Vagina (tissue), 2 donors: ENCODE measurements around the gene WWOX. TPM values are rescaled to one million over a fixed set of nuclear protein-coding genes. Genes with fewer than 3 reads are reported as not detected.
A peak's percentile ranks its signal among the peaks of the same experiment; 100 is the strongest.

Experiments
- DNase-seq, 2 donors: peaks; one replicate each; pipeline ENCODE4 v3.0.0-alpha.2; 2017; ENCODE audit errors: extremely low spot score in 2 of 2
- H3K27ac ChIP-seq: fragments of 200-600 bp; sonication (generic); one replicate; pipeline ENCODE4 v1.5.1; 2019
- H3K27me3 ChIP-seq: fragments of 200-600 bp; sonication (generic); one replicate; pipeline ENCODE4 v1.5.1; 2019
- H3K36me3 ChIP-seq, 2 donors: fragments of 200-600 bp; sonication (generic); one replicate each; pipeline ENCODE4 v1.5.1; 2017 to 2019
- H3K4me1 ChIP-seq: fragments of 200-600 bp; sonication (generic); one replicate; pipeline ENCODE4 v1.5.1; 2019
- H3K4me3 ChIP-seq, 2 donors: fragments of 200-600 bp; sonication (generic); 1 replicate in 1 of 2; 2 replicates in 1 of 2; pipeline ENCODE4 v1.5.1; 2016 to 2019
- H3K9me3 ChIP-seq: fragments of 200-600 bp; sonication (generic); one replicate; pipeline ENCODE4 v1.5.1; 2019
- CTCF ChIP-seq, 3 experiments: fragments of 450-650 bp in 2 of 3; fragments of 200-600 bp in 1 of 3; sonication (generic) in 1 of 3; IDR thresholded peaks; one replicate each; pipeline ENCODE4 v1.5.1; 2017 to 2019; ENCODE audit warnings: antibody characterized with exemption in 3 of 3, mild to moderate bottlenecking in 2 of 3, moderate library complexity in 2 of 3
- POLR2A ChIP-seq, 2 donors: fragments of 450-650 bp; IDR thresholded peaks; one replicate each; pipeline ENCODE4 v1.6.1; 2017; ENCODE audit warnings: antibody characterized with exemption in 2 of 2, mild to moderate bottlenecking in 2 of 2, moderate library complexity in 2 of 2
- POLR2AphosphoS5 ChIP-seq, 2 donors: sonication (generic); formaldehyde crosslinking; IDR thresholded peaks; one replicate each; pipeline ENCODE4 v1.9.0; 2017; ENCODE audit warnings: antibody characterized with exemption in 2 of 2, mild to moderate bottlenecking in 2 of 2, low read depth in 1 of 2; ENCODE audit not compliant: insufficient read depth in 1 of 2
- intact Hi-C: fragments of 100-400 bp; cut with DNase I; formaldehyde crosslinking; loops from one replicate; pipeline ENCODE4 v1.15.1; 2023
- total RNA-seq: library from RNA; depleted of rRNA; stranded (reverse); fragments of >200 nt; gene quantifications from one replicate; pipeline ENCODE4 v1.2.3, GENCODE V29; 2016

WWOX gene
- total RNA-seq, 1 donor from 2014 or later: 33.1 TPM

GRCh38 chr16:78362524-78363135, 263.2 kb downstream of the WWOX start:
- no peak overlapping the region for H3K4me3 ChIP-seq
- no peaks in the 10 kb centered on the region for H3K4me1 ChIP-seq
- H3K27me3 ChIP-seq: no peaks in the 10 kb centered on the region
- no peaks in the 10 kb centered on the region for H3K9me3 ChIP-seq
- H3K36me3 ChIP-seq: no peaks in the 10 kb centered on the region
- DNase-seq: peak in 1 of 2 donors; percentile 83
- intact Hi-C loops: no loop called here
- no peak overlapping the region for H3K27ac ChIP-seq
- no peak for TF ChIP-seq POLR2A (IDR thresholded peaks at IDR 0.05)
- TF ChIP-seq POLR2AphosphoS5 (IDR thresholded peaks at IDR 0.05; ENCODE audit: insufficient read depth in 1 of 2, low read depth in 1 of 2): no peak

GRCh38 chr16:78363843-78364555, 264.5 kb downstream of the WWOX start:
- intact Hi-C loops: no loop called here
- TF ChIP-seq POLR2A (IDR thresholded peaks at IDR 0.05) (no peak), CTCF (IDR thresholded peaks at IDR 0.05) (no peak), POLR2AphosphoS5 (IDR thresholded peaks at IDR 0.05; ENCODE audit: insufficient read depth in 1 of 2, low read depth in 1 of 2) (no peak)
- Histone ChIP-seq H3K4me1 (no peaks in the 10 kb centered on the region), H3K27ac (no peak overlapping the region), H3K36me3 (no peaks in the 10 kb centered on the region), H3K4me3 (no peak overlapping the region), H3K27me3 (no peaks in the 10 kb centered on the region), H3K9me3 (no peaks in the 10 kb centered on the region)
- DNase-seq: peak in 1 of 2 donors; percentile 69

- TF ChIP-seq POLR2A (IDR thresholded peaks at IDR 0.05) (no peak), POLR2AphosphoS5 (IDR thresholded peaks at IDR 0.05; ENCODE audit: insufficient read depth in 1 of 2, low read depth in 1 of 2) (no peak)
Observed at GRCh38 chr16:78364556-78364880, 265.1 kb downstream of the WWOX start.

GRCh38 chr16:78365366-78365765, 265.9 kb downstream of the WWOX start:
- DNase-seq: no peak
- no peak for TF ChIP-seq POLR2A (IDR thresholded peaks at IDR 0.05)
- no peak for TF ChIP-seq CTCF (IDR thresholded peaks at IDR 0.05)
- TF ChIP-seq POLR2AphosphoS5 (IDR thresholded peaks at IDR 0.05; ENCODE audit: insufficient read depth in 1 of 2, low read depth in 1 of 2): no peak
- no peak overlapping the region for H3K4me3 ChIP-seq
- intact Hi-C loops: no loop called here
- no peaks in the 10 kb centered on the region for H3K4me1 ChIP-seq
- H3K27ac ChIP-seq: no peak overlapping the region
- H3K9me3 ChIP-seq: no peaks in the 10 kb centered on the region
- no peaks in the 10 kb centered on the region for H3K36me3 ChIP-seq
- no peaks in the 10 kb centered on the region for H3K27me3 ChIP-seq

More at GRCh38 chr16:78364556-78364880, 265.1 kb downstream of the WWOX start:
- H3K27me3 ChIP-seq: no peaks in the 10 kb centered on the region
- intact Hi-C loops: no loop called here
- no peak overlapping the region for H3K4me3 ChIP-seq
- DNase-seq: no peak
- H3K36me3 ChIP-seq: no peaks in the 10 kb centered on the region
- H3K27ac ChIP-seq: no peak overlapping the region
- H3K4me1 ChIP-seq: no peaks in the 10 kb centered on the region
- H3K9me3 ChIP-seq: no peaks in the 10 kb centered on the region

GRCh38 chr16:78368121-78369102, 269.0 kb downstream of the WWOX start:
- Histone ChIP-seq H3K9me3 (no peaks in the 10 kb centered on the region), H3K27me3 (no peaks in the 10 kb centered on the region), H3K27ac (no peak overlapping the region), H3K36me3 (no peaks in the 10 kb centered on the region), H3K4me3 (no peak overlapping the region), H3K4me1 (no peaks in the 10 kb centered on the region)
- DNase-seq: peak in 1 of 2 donors; percentile 56
- no peak for TF ChIP-seq CTCF (IDR thresholded peaks at IDR 0.05)
- TF ChIP-seq POLR2AphosphoS5 (IDR thresholded peaks at IDR 0.05; ENCODE audit: insufficient read depth in 1 of 2, low read depth in 1 of 2): no peak
- TF ChIP-seq POLR2A (IDR thresholded peaks at IDR 0.05): no peak
- intact Hi-C loops: no loop called here
